Activated naive CD4-positive, alpha-beta T cell treated with anti-CD3 and anti-CD28 coated beads, Interleukin-2, amount 50 U/mL, for 24 hours (primary cell): ENCODE results near the gene SLC1A2.
"Not testable (repeated sequence)": the region's sequence is repeated elsewhere in the genome, so short reads cannot be mapped to it uniquely, and the experiment has no call there.

Experiments
- H3K27ac Mint-ChIP-seq: one replicate; pipeline ENCODE4 v1.8.0; 2021; ENCODE audit warnings: mild to moderate bottlenecking, mixed read lengths
- H3K27me3 Mint-ChIP-seq: one replicate; pipeline ENCODE4 v1.8.0; 2021; ENCODE audit warnings: mixed read lengths
- H3K36me3 Mint-ChIP-seq: one replicate; pipeline ENCODE4 v1.8.0; 2021; ENCODE audit warnings: mixed read lengths
- H3K4me1 Mint-ChIP-seq: one replicate; pipeline ENCODE4 v1.8.0; 2021; ENCODE audit warnings: mixed read lengths
- H3K4me3 Mint-ChIP-seq: one replicate; pipeline ENCODE4 v1.8.0; 2021; ENCODE audit warnings: mild to moderate bottlenecking, mixed read lengths
- H3K9me3 Mint-ChIP-seq: one replicate; pipeline ENCODE4 v1.8.0; 2021; ENCODE audit warnings: mixed read lengths

Gene SLC1A2

GRCh38 chr11:35237351-35237750 is 182.0 kb downstream of the SLC1A2 start:
- Mint-ChIP-seq H3K9me3 (no peaks in the 10 kb centered on the region), H3K27me3 (no peaks in the 10 kb centered on the region), H3K4me1 (peaks cover 88% of the 10 kb centered on the region), H3K4me3 (no peak overlapping the region), H3K36me3 (peaks cover 12% of the 10 kb centered on the region), H3K27ac (no peak overlapping the region)

GRCh38 chr11:35236667-35237003 is 182.7 kb downstream of the SLC1A2 start:
- Mint-ChIP-seq H3K27me3 (no peaks in the 10 kb centered on the region), H3K4me3 (no peak overlapping the region), H3K9me3 (no peaks in the 10 kb centered on the region), H3K36me3 (peaks cover 15% of the 10 kb centered on the region), H3K4me1 (peaks cover 85% of the 10 kb centered on the region), H3K27ac (no peak overlapping the region)

DNA sequence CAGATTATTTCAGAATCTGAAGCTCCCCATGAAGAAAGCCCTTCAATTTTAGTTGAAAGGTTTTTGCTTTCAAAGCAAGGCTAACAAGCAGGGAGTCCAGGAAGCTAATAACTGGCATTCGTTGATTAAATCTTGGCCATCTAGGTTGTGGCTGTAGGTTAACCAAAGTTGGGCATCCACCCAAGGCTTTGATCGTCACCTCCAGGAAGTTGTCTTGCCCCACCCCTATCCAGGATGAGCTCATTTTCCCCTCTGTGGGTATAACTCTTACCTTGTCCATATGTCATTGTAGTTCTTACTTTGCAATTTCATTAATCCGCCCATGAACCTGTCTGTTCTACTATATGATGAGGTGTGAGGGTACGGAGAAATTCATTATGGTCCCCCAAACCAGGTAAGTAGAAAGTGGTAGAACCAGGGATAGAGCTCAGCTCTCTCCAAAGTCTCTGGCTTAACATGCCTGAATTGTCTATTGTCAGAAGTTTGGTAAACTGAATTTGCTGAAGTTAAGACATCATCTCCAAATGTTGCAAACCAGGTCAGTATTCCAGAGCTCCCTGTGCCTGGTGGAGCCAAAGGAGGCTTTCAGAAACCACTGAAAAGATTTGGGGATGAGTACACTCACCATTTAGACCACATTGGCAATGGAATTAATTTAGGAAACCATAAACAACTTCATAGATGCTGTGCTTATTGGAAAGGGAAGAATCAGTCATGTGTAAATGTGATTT is 183.3 kb downstream of the SLC1A2 start:
- Mint-ChIP-seq H3K9me3 (no peaks in the 10 kb centered on the region), H3K4me1 (peaks cover 81% of the 10 kb centered on the region), H3K27me3 (no peaks in the 10 kb centered on the region), H3K36me3 (peaks cover 20% of the 10 kb centered on the region), H3K4me3 (no peak overlapping the region), H3K27ac (peak overlapping the region; percentile 42)

- peaks cover 76% of the 10 kb centered on the region for H3K4me1 Mint-ChIP-seq
- peak overlapping the region; percentile 70 for H3K27ac Mint-ChIP-seq
- H3K4me3 Mint-ChIP-seq, result no peak overlapping the region
- no peaks in the 10 kb centered on the region for H3K27me3 Mint-ChIP-seq
- H3K36me3 Mint-ChIP-seq, result peaks cover 25% of the 10 kb centered on the region
- H3K9me3 Mint-ChIP-seq, result no peaks in the 10 kb centered on the region
Measured at GRCh38 chr11:35235498-35235897, 183.9 kb downstream of the SLC1A2 start.

GRCh38 chr11:35235157-35235468 is 184.2 kb downstream of the SLC1A2 start:
- Mint-ChIP-seq H3K27ac (peak overlapping the region; percentile 70), H3K4me3 (no peak overlapping the region), H3K27me3 (no peaks in the 10 kb centered on the region), H3K9me3 (no peaks in the 10 kb centered on the region), H3K4me1 (peaks cover 72% of the 10 kb centered on the region), H3K36me3 (peaks cover 28% of the 10 kb centered on the region)

DNA sequence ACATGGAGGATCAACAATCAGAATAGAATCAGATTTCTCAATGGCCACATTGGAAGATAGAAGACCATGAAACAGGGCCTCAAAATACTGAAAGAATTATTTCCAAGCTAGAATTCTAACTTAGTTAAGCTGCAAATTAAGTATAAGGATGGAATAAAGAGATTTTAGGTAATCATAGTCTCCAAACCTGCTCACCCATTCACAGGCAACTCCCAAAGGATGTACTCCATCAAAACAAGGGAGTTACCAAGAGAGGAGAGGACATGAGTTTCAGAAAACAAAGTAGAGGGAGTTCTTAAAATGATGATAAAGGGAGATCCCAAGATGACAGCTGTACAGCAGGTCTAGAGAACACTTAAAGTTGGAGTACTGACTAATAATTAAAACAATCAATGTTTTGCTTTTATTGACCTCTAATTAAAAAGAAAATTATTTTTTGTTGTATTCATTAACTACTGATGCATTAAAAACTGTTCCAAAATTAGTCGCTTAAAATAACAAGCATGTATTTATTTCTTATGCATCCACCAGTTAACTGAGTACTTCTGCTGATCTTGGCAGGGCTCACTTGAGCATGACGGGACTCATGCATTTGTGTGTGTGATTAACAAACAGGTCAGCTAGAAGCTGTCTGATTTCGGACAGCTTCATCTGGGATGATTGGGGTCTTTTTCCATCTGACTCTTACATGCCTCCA is 184.8 kb downstream of the SLC1A2 start:
- Mint-ChIP-seq H3K9me3 (no peaks in the 10 kb centered on the region), H3K27me3 (no peaks in the 10 kb centered on the region), H3K36me3 (peaks cover 33% of the 10 kb centered on the region), H3K4me3 (no peak overlapping the region), H3K4me1 (peaks cover 67% of the 10 kb centered on the region), H3K27ac (peak overlapping the region; percentile 64)

- peaks cover 63% of the 10 kb centered on the region for H3K4me1 Mint-ChIP-seq
- H3K4me3 Mint-ChIP-seq, result no peak overlapping the region
- peaks cover 43% of the 10 kb centered on the region for H3K36me3 Mint-ChIP-seq
- no peaks in the 10 kb centered on the region for H3K9me3 Mint-ChIP-seq
- peak overlapping the region; percentile 53 for H3K27ac Mint-ChIP-seq
- no peaks in the 10 kb centered on the region for H3K27me3 Mint-ChIP-seq
Measured at GRCh38 chr11:35233518-35233917, 185.8 kb downstream of the SLC1A2 start.

DNA sequence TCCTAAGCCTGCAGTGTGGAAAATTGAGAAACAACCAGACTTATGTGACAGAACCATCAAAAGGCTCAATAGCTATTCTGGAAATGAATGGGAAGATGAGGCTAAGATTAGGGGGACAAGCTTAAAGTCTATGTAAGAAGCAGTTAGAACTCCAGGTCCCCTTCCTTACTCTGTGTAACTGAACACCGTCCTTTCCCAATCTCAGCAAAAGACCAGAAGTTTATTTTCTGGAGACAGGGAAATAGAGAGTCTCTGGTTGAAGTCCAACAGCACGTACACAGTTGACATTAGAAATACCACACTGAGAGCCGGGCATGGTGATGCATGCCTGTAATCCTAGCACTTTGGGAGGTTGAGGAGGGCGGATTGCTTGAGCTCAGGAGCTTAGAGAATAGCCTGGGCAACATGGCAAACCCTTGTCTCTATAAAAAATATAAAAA is 186.4 kb downstream of the SLC1A2 start:
- no peaks in the 10 kb centered on the region for H3K27me3 Mint-ChIP-seq
- H3K9me3 Mint-ChIP-seq, result no peaks in the 10 kb centered on the region
- peaks cover 45% of the 10 kb centered on the region for H3K36me3 Mint-ChIP-seq
- H3K4me1 Mint-ChIP-seq, result peaks cover 60% of the 10 kb centered on the region
- peak overlapping the region; percentile 92 for H3K27ac Mint-ChIP-seq
- H3K4me3 Mint-ChIP-seq, result no peak overlapping the region

- no peaks in the 10 kb centered on the region for H3K9me3 Mint-ChIP-seq
- peaks cover 53% of the 10 kb centered on the region for H3K36me3 Mint-ChIP-seq
- H3K4me3 Mint-ChIP-seq, result no peak overlapping the region
- peaks cover 50% of the 10 kb centered on the region for H3K4me1 Mint-ChIP-seq
- peak overlapping the region; percentile 48 for H3K27ac Mint-ChIP-seq
- no peaks in the 10 kb centered on the region for H3K27me3 Mint-ChIP-seq
Measured at GRCh38 chr11:35231076-35231860, 188.1 kb downstream of the SLC1A2 start.

DNA sequence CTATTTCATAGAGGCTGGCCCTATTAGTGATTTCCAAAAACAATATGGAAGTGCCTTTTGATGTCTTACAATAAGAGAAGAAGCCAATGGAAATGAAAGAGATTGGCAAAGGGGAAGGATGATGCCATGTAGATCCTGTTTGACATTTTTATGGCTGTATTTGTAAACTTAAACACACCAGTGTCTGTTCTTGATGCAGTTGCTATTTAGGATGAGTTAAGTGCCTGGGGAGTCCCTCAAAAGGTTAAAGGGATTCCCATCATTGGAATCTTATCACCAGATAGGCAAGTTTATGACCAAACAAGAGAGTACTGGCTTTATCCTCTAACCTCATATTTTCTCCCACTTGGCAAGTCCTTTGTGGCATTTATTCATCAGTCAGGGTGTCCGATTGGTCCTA is 189.0 kb downstream of the SLC1A2 start:
- peaks cover 57% of the 10 kb centered on the region for H3K36me3 Mint-ChIP-seq
- no peaks in the 10 kb centered on the region for H3K27me3 Mint-ChIP-seq
- no peak overlapping the region for H3K4me3 Mint-ChIP-seq
- H3K4me1 Mint-ChIP-seq, result peaks cover 45% of the 10 kb centered on the region
- no peaks in the 10 kb centered on the region for H3K9me3 Mint-ChIP-seq
- peak overlapping the region; percentile 43 for H3K27ac Mint-ChIP-seq

DNA sequence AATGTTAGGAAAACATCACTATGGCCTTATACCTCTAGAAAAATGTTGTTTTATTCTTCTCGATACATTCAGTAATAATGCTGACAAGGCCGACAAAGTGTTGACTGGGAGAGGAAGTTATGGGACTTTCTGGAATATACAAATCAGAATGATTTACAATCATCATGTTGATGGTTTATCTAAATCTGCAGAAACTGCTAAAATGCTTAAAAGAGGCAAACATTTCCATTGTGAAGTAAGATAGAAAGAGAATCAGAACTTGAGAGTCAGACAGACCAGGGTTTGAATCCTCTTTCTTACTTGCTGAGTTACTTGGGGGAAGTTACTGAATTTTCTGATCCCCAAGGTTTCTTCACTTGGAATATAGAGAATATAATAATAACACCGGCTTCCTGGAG is 191.0 kb downstream of the SLC1A2 start:
- Mint-ChIP-seq H3K9me3 (no peaks in the 10 kb centered on the region), H3K4me3 (no peak overlapping the region), H3K4me1 (peaks cover 26% of the 10 kb centered on the region), H3K27ac (peak overlapping the region; percentile 14), H3K36me3 (peaks cover 65% of the 10 kb centered on the region), H3K27me3 (no peaks in the 10 kb centered on the region)

DNA sequence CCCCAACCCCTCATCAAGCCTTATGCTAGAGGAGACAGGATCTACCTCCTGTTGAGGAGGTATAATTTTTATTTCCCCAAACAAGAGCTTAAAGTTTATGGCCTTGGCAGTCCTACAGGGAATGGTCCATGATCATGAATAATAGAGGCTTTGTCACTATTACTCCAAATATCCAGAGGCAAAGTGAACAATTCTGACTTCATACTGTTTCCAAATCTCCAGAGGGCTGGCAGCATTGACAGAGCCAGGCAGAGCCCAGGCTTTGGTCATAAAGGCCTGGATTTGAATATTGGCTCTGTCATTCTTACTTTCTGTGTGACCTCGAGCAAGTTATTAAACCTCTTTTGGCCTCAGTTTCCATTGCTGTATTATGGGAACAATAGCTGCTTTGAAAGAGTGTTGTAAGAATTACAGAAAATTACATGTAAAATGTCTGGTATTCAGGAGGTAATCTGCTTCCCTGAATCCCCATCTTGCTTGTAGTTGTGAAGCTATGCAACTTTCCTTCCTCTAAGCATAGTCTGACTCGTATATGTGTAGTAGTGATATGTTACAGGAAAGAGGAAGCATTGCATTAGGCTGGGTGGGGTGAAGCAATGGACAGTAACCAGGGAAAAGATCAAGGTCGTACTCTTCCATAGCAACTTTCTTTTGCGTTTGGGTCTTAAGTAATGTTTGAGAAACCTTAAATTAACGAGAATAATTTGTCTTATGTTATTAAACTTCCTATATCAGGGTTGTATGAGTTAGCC is 191.6 kb downstream of the SLC1A2 start:
- Mint-ChIP-seq H3K4me1 (peaks cover 23% of the 10 kb centered on the region), H3K9me3 (no peaks in the 10 kb centered on the region), H3K27ac (peak overlapping the region; percentile 84), H3K27me3 (no peaks in the 10 kb centered on the region), H3K36me3 (peaks cover 67% of the 10 kb centered on the region), H3K4me3 (no peak overlapping the region)

- not testable (repeated sequence) for H3K27me3 Mint-ChIP-seq, H3K4me3 Mint-ChIP-seq, H3K27ac Mint-ChIP-seq, H3K9me3 Mint-ChIP-seq
- Mint-ChIP-seq H3K4me1 (peaks cover 16% of the 10 kb centered on the region), H3K36me3 (peaks cover 65% of the 10 kb centered on the region)
Measured at GRCh38 chr11:35226756-35227155, 192.6 kb downstream of the SLC1A2 start.

GRCh38 chr11:35225946-35226520 is 193.3 kb downstream of the SLC1A2 start:
- Mint-ChIP-seq H3K27ac (peak overlapping the region; percentile 85), H3K4me3 (no peak overlapping the region), H3K36me3 (peaks cover 63% of the 10 kb centered on the region), H3K27me3 (no peaks in the 10 kb centered on the region), H3K4me1 (peaks cover 20% of the 10 kb centered on the region), H3K9me3 (no peaks in the 10 kb centered on the region)

DNA sequence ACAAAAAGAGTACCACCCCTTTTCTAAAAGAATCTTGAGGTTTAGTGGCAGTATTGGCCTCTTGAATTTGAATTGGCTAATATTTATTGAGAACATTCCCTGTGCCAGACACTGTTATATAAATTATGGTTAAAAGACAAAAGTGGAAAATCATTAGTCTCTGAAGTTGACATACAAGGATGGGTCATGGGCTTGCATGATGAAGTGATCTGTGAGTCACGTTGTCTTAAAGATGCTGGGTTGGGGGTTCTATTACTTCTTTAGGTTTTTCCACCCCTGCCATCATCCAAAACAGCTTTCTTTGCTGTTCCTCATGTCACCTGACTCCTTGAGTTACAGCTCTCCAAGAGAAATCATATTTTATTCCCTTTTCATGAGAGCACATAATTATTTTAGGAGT is 195.4 kb downstream of the SLC1A2 start:
- Mint-ChIP-seq H3K27me3 (no peaks in the 10 kb centered on the region), H3K9me3 (no peaks in the 10 kb centered on the region), H3K27ac (peak overlapping the region; percentile 30), H3K36me3 (peaks cover 56% of the 10 kb centered on the region), H3K4me1 (peaks cover 24% of the 10 kb centered on the region), H3K4me3 (no peak overlapping the region)
